Activated B cell treated with CpG ODN at 0.5 μM for 24 hours (primary cell): Measurements from ENCODE around the gene NEDD4. TPM values are rescaled to one million over a fixed set of nuclear protein-coding genes. Genes with fewer than 3 reads are reported as not detected.
A peak's percentile ranks its signal among the peaks of the same experiment; 100 is the strongest.
"Not testable (repeated sequence)": the region's sequence is repeated elsewhere in the genome, so short reads cannot be mapped to it uniquely, and the experiment has no call there.

ENCODE experiments used
- ATAC-seq: fragments of 200-7000 bp; cut with Tn5 transposase; one replicate; pipeline ENCODE4 v1.10.0; 2021; ENCODE audit warnings: low read depth, mild to moderate bottlenecking, moderate library complexity
- CTCF ChIA-PET: fragments of 350-600 bp; sonication (Branson Sonifier 250); formaldehyde crosslinking; loops from one replicate; lab custom pipeline; 2021; ENCODE audit warnings: antibody characterized with exemption; lab: Charles Lee
- POLR2A ChIA-PET: fragments of 350-600 bp; sonication (Branson Sonifier 250); formaldehyde crosslinking; loops from one replicate; lab custom pipeline; 2021; ENCODE audit warnings: antibody characterized with exemption; lab: Charles Lee
- DNase-seq: peaks from one replicate; pipeline ENCODE4 v3.0.0; 2022
- H3K27ac Mint-ChIP-seq: one replicate; pipeline ENCODE4 v1.8.0; 2020; ENCODE audit warnings: mixed read lengths
- H3K27me3 Mint-ChIP-seq: one replicate; pipeline ENCODE4 v1.8.0; 2021; ENCODE audit warnings: mixed read lengths
- H3K36me3 Mint-ChIP-seq: one replicate; pipeline ENCODE4 v1.8.0; 2021; ENCODE audit warnings: low read depth, mixed read lengths
- H3K4me1 Mint-ChIP-seq: one replicate; pipeline ENCODE4 v1.8.0; 2021; ENCODE audit warnings: mixed read lengths
- H3K4me3 Mint-ChIP-seq: one replicate; pipeline ENCODE4 v1.8.0; 2020; ENCODE audit warnings: mild to moderate bottlenecking, mixed read lengths
- H3K9me3 Mint-ChIP-seq: one replicate; pipeline ENCODE4 v1.8.0; 2020; ENCODE audit warnings: mixed read lengths
- CTCF ChIP-seq: fragments of 200-600 bp; IDR thresholded peaks from one replicate; pipeline ENCODE4 v1.8.0; 2022; ENCODE audit warnings: antibody characterized with exemption, mild to moderate bottlenecking
- intact Hi-C: fragments of 100-400 bp; cut with micrococcal nuclease; formaldehyde crosslinking; loops from one replicate; pipeline ENCODE4 v1.15.1; 2024
- total RNA-seq: library from RNA; stranded (reverse); gene quantifications from 2 replicates; pipeline ENCODE4 v1.2.3, GENCODE V29; 2022

The NEDD4 gene
- total RNA-seq, 1 donor from 2014 or later = 0.47 TPM

GRCh38 chr15:56003777-56004176 is 10.4 kb upstream of the NEDD4 start:
- DNase-seq, H3K4me1 Mint-ChIP-seq, ATAC-seq, H3K27ac Mint-ChIP-seq, CTCF ChIA-PET, POLR2A ChIA-PET, H3K36me3 Mint-ChIP-seq, H3K4me3 Mint-ChIP-seq, H3K9me3 Mint-ChIP-seq, intact Hi-C loops: not testable (repeated sequence)
- H3K27me3 Mint-ChIP-seq = peaks cover 31% of the 10 kb centered on the region

- DNase-seq, H3K36me3 Mint-ChIP-seq, CTCF ChIA-PET, H3K9me3 Mint-ChIP-seq, intact Hi-C loops, H3K4me3 Mint-ChIP-seq, ATAC-seq, H3K27ac Mint-ChIP-seq, POLR2A ChIA-PET, H3K4me1 Mint-ChIP-seq: not testable (repeated sequence)
- H3K27me3 Mint-ChIP-seq = peaks cover 27% of the 10 kb centered on the region
Measured at GRCh38 chr15:56003277-56003676, 9.9 kb upstream of the NEDD4 start.

- ChIA-PET POLR2A (no interaction called here), CTCF (interaction anchor here (0.5 kb wide), 1 partner anchor 53 kb away, joined by 4 read pairs; no protein-coding TSS in a partner anchor)
- TF ChIP-seq CTCF = no peak
- H3K9me3 Mint-ChIP-seq = no peaks in the 10 kb centered on the region
- H3K4me3 Mint-ChIP-seq = no peak overlapping the region
- intact Hi-C loops = no loop called here
- DNase-seq = no peak
- ATAC-seq = no peak
- no peak overlapping the region for H3K27ac Mint-ChIP-seq
- H3K4me1 Mint-ChIP-seq = no peaks in the 10 kb centered on the region
- H3K36me3 Mint-ChIP-seq = no peaks in the 10 kb centered on the region
- H3K27me3 Mint-ChIP-seq = peaks cover 27% of the 10 kb centered on the region
Measured at GRCh38 chr15:56001471-56002078, 8.2 kb upstream of the NEDD4 start.

GRCh38 chr15:55999658-56000057 is 6.2 kb upstream of the NEDD4 start:
- Mint-ChIP-seq H3K9me3 (no peaks in the 10 kb centered on the region), H3K27ac (no peak overlapping the region), H3K27me3 (peaks cover 30% of the 10 kb centered on the region), H3K4me1 (no peaks in the 10 kb centered on the region), H3K36me3 (no peaks in the 10 kb centered on the region), H3K4me3 (no peak overlapping the region)
- ChIA-PET CTCF (no interaction called here), POLR2A (no interaction called here)
- ATAC-seq (no peak), DNase-seq (no peak)
- TF ChIP-seq CTCF = no peak
- intact Hi-C loops = loop anchor here (10.0 kb wide), 1 partner anchor 365 kb away; the partner anchor contains the start of gene TEX9

GRCh38 chr15:55998478-55998877 is 5.1 kb upstream of the NEDD4 start:
- Mint-ChIP-seq H3K4me3 (no peak overlapping the region), H3K4me1 (peaks cover 4% of the 10 kb centered on the region), H3K27ac (no peak overlapping the region), H3K27me3 (peaks cover 30% of the 10 kb centered on the region), H3K36me3 (no peaks in the 10 kb centered on the region), H3K9me3 (no peaks in the 10 kb centered on the region)
- ATAC-seq (no peak), DNase-seq (no peak)
- no peak for TF ChIP-seq CTCF
- ChIA-PET CTCF (no interaction called here), POLR2A (no interaction called here)
- intact Hi-C loops = loop anchor here (10.0 kb wide), 1 partner anchor 366 kb away; the partner anchor contains the start of gene TEX9

GRCh38 chr15:55993804-55994560 is 570 bp upstream of the NEDD4 start:
- POLR2A ChIA-PET = interaction anchor here (0.6 kb wide), 1 partner anchor 371 kb away, joined by 4 read pairs; no protein-coding TSS in a partner anchor

More at GRCh38 chr15:55993804-55994560, 570 bp upstream of the NEDD4 start:
- TF ChIP-seq CTCF = no peak
- no peaks in the 10 kb centered on the region for H3K9me3 Mint-ChIP-seq
- CTCF ChIA-PET = no interaction called here
- no peak overlapping the region for H3K27ac Mint-ChIP-seq
- ATAC-seq (no peak), DNase-seq (no peak)
- intact Hi-C loops = loop anchor here (2.0 to 10.0 kb wide), 2 partner anchors 253 to 371 kb away; partner anchors contain the start of gene TEX9
- H3K36me3 Mint-ChIP-seq = no peaks in the 10 kb centered on the region
- H3K4me1 Mint-ChIP-seq = peaks cover 10% of the 10 kb centered on the region
- H3K4me3 Mint-ChIP-seq = peak overlapping the region; percentile 77
- peaks cover 18% of the 10 kb centered on the region for H3K27me3 Mint-ChIP-seq
